Type B pancreatic cell (in vitro differentiated cells): Measurements from ENCODE around the gene CACNA1C. TPM values are rescaled to one million over a fixed set of nuclear protein-coding genes. Genes with fewer than 3 reads are reported as not detected.

ENCODE experiments used
- DNase-seq: peaks from one replicate; pipeline ENCODE4 v3.0.0; 2021; ENCODE audit warnings: mixed read lengths; ENCODE audit not compliant: unreplicated experiment; ENCODE audit errors: extremely low spot score
- H3K27ac Mint-ChIP-seq: 2 replicates; pipeline ENCODE4 v1.8.0; 2021; ENCODE audit warnings: mild to moderate bottlenecking, mixed read lengths
- H3K27me3 Mint-ChIP-seq: 2 replicates; pipeline ENCODE4 v1.8.0; 2021; ENCODE audit warnings: mixed read lengths
- H3K36me3 Mint-ChIP-seq: 2 replicates; pipeline ENCODE4 v1.8.0; 2021; ENCODE audit warnings: mixed read lengths
- H3K4me1 Mint-ChIP-seq: one replicate; pipeline ENCODE4 v1.8.0; 2021; ENCODE audit warnings: mixed read lengths; ENCODE audit not compliant: unreplicated experiment
- H3K4me3 Mint-ChIP-seq: 2 replicates; pipeline ENCODE4 v1.8.0; 2021; ENCODE audit warnings: mild to moderate bottlenecking, mixed read lengths
- H3K9me3 Mint-ChIP-seq: 2 replicates; pipeline ENCODE4 v1.8.0; 2021; ENCODE audit warnings: mixed read lengths
- CTCF ChIP-seq: fragments of 200-600 bp; sonication (generic); conservative IDR thresholded peaks from 2 replicates; pipeline ENCODE4 v1.5.0; 2021; ENCODE audit warnings: antibody characterized with exemption, mild to moderate bottlenecking
- total RNA-seq: library from RNA; stranded (reverse); gene quantifications from 2 replicates; pipeline ENCODE4 v1.2.1, GENCODE V29; 2021; ENCODE audit warnings: low replicate concordance

CACNA1C gene
- total RNA-seq, 1 donor from 2014 or later = 14.3 TPM

DNA sequence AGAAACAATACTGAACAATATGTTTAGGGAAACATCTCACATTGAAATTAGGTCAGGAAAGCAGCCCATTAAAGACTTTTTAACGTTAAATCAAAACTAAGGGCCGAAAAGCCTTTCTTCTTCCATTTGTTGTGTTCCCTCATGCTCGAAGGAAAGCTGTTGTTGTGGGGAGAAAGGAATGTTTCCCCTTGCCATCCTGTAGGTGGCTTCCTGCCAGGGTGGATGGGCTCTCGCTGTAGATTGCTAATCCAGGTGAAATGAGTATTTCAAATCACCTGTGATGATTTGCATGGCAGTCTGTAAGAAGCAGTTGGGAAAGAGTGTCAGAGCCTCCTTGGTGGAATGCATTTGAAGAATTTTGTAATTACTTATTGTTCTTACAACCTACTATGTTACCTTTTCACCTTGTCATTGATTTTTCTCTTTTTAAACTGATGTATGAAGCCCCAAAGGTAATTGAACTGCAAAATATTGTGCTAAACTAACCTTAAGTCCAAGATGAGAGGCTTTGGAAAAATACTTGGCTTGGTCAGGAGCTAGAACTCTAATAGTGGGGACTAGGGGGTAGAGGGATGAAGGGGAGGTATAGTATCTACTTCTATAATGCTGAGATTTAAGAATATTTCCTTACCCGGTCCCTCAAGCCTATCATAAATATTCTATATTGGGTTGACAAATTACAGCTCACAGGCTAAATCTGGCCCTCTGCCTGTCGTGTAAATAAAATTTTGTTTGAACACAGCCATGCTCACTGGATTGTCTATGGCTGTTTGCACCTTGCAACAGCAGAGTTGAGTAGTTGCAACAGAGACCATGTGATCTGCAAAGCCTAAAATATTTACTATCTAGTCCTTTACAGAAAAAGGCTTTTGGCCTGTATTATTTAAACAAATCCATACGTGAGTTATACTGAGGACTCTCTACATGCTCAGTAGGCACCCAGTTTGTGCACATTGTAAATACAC lies 40.9 kb upstream of the CACNA1C start:
- H3K36me3 Mint-ChIP-seq = no peaks in the 10 kb centered on the region
- no peaks in the 10 kb centered on the region for H3K9me3 Mint-ChIP-seq
- TF ChIP-seq CTCF = peak; percentile 17
- peaks cover 7% of the 10 kb centered on the region for H3K4me1 Mint-ChIP-seq
- no peak for DNase-seq
- H3K27me3 Mint-ChIP-seq = peaks cover 5% of the 10 kb centered on the region
- peak overlapping the region; percentile 16 for H3K27ac Mint-ChIP-seq
- H3K4me3 Mint-ChIP-seq = no peak overlapping the region

GRCh38 chr12:2013086-2013485 lies 39.7 kb upstream of the CACNA1C start:
- DNase-seq = no peak
- Mint-ChIP-seq H3K36me3 (no peaks in the 10 kb centered on the region), H3K27me3 (peaks cover 10% of the 10 kb centered on the region), H3K4me1 (peaks cover 16% of the 10 kb centered on the region), H3K9me3 (no peaks in the 10 kb centered on the region), H3K27ac (no peak overlapping the region), H3K4me3 (no peak overlapping the region)
- TF ChIP-seq CTCF = no peak

GRCh38 chr12:2013527-2014223 lies 39.1 kb upstream of the CACNA1C start:
- no peak for TF ChIP-seq CTCF
- H3K4me1 Mint-ChIP-seq = peaks cover 17% of the 10 kb centered on the region
- no peak for DNase-seq
- H3K27ac Mint-ChIP-seq = peak overlapping the region; percentile 30
- H3K4me3 Mint-ChIP-seq = no peak overlapping the region
- H3K36me3 Mint-ChIP-seq = no peaks in the 10 kb centered on the region
- H3K9me3 Mint-ChIP-seq = no peaks in the 10 kb centered on the region
- peaks cover 10% of the 10 kb centered on the region for H3K27me3 Mint-ChIP-seq

DNA sequence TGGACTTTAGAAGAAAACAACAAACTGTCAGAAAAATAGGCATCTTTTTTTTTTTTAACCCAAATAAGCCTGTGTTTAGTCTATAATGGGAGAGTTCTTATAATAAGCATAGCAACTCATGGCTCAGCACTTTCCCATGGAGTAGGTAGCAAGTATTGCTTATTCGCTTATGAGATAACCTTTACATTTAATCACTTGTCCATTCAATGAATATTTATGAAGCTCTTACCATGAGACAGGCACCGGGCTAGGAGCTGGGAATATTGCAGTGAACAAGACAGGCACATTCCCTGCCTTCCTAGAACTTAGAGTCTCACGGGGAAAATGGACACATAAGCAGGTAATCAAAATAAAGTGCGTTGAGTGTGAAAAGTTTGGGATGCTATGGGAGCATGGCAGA lies 38.6 kb upstream of the CACNA1C start:
- TF ChIP-seq CTCF = no peak
- H3K27me3 Mint-ChIP-seq = peaks cover 14% of the 10 kb centered on the region

GRCh38 chr12:2016862-2017545 lies 35.8 kb upstream of the CACNA1C start:
- no peak overlapping the region for H3K27ac Mint-ChIP-seq
- no peak overlapping the region for H3K4me3 Mint-ChIP-seq
- H3K4me1 Mint-ChIP-seq = peaks cover 9% of the 10 kb centered on the region
- no peaks in the 10 kb centered on the region for H3K36me3 Mint-ChIP-seq
- H3K9me3 Mint-ChIP-seq = no peaks in the 10 kb centered on the region
- no peak for DNase-seq
- TF ChIP-seq CTCF = no peak
- peaks cover 29% of the 10 kb centered on the region for H3K27me3 Mint-ChIP-seq

More for the DNA sequence above, 38.6 kb upstream of the CACNA1C start:
- DNase-seq = no peak
- Mint-ChIP-seq H3K27ac (peak overlapping the region; percentile 30), H3K36me3 (no peaks in the 10 kb centered on the region), H3K4me3 (no peak overlapping the region), H3K4me1 (peaks cover 17% of the 10 kb centered on the region), H3K9me3 (no peaks in the 10 kb centered on the region)
